ENCODE measurements around the gene AMFR.

DNA sequence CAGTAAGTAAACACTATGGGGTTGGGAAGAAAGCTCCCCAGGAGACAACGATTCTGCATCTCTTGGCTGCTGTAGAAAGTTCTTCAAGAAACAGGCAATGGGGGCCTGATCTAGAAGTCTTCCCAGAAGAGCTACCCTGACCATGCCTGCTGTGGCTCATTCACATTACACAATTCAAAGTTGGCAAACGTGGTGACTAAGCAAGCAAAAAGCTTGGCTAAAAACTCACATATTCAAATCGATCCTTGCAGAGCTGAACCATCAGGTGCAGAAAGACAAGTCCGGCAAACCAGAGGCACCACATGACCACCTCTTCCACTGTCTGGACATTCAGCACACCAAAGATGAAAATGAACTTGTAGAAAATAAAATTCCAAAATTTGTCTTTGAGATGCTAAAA lies 16.1 kb downstream of the AMFR start:
- TF ChIP-seq CTCF (conservative IDR thresholded peaks at IDR 0.05 in 1 of 2, IDR thresholded peaks at IDR 0.05 in 1 of 2; ENCODE audit: extremely low read depth in 1 of 2, insufficient read depth in 1 of 2, low read depth in 1 of 2, low read length in 2 of 2): no peak
- no peak for TF ChIP-seq EZH2 (IDR thresholded peaks at IDR 0.05; ENCODE audit: borderline replicate concordance, low read length)
